H4 (cell line): ENCODE results near the gene CAMK2A. TPM values are rescaled to one million over a fixed set of nuclear protein-coding genes. Genes with fewer than 3 reads are reported as not detected.

ENCODE experiments used
- DNase-seq: peaks from one replicate; pipeline ENCODE4 v3.0.0-alpha.2; 2015; ENCODE audit warnings: low spot score
- total RNA-seq: library from RNA; depleted of rRNA; stranded (reverse); fragments of >200 nt; shearing (Covaris generic); gene quantifications from 2 replicates; pipeline ENCODE4 v1.2.3, GENCODE V29; 2014

The CAMK2A gene
- total RNA-seq, 1 experiment from 2014 or later: 0.02 TPM

- DNase-seq: no peak
These were observed 101.3 kb downstream of the CAMK2A start for GRCh38 chr5:150188146-150188842.

- DNase-seq: no peak
These were observed 102.7 kb downstream of the CAMK2A start for GRCh38 chr5:150186897-150187296.

GRCh38 chr5:150186137-150186536 is 103.4 kb downstream of the CAMK2A start:
- no peak for DNase-seq

- no peak for DNase-seq
These were observed 104.3 kb downstream of the CAMK2A start for GRCh38 chr5:150184990-150185912.

GRCh38 chr5:150184006-150184405 is 105.6 kb downstream of the CAMK2A start:
- DNase-seq: no peak

- no peak for DNase-seq
These were observed 106.1 kb downstream of the CAMK2A start for GRCh38 chr5:150183436-150183835.

- no peak for DNase-seq
These were observed 106.8 kb downstream of the CAMK2A start for GRCh38 chr5:150182774-150183173.

- no peak for DNase-seq
These were observed 107.6 kb downstream of the CAMK2A start for GRCh38 chr5:150181766-150182545.

GRCh38 chr5:150181027-150181426 is 108.5 kb downstream of the CAMK2A start:
- peak; percentile 80 for DNase-seq

GRCh38 chr5:150180241-150181026 is 109.1 kb downstream of the CAMK2A start:
- no peak for DNase-seq

- no peak for DNase-seq
These were observed 110.5 kb downstream of the CAMK2A start for GRCh38 chr5:150179019-150179620.

- DNase-seq: no peak
These were observed 111.3 kb downstream of the CAMK2A start for GRCh38 chr5:150178262-150178661.

GRCh38 chr5:150177721-150178120 is 111.9 kb downstream of the CAMK2A start:
- DNase-seq: no peak

- DNase-seq: peak; percentile 53
These were observed 112.7 kb downstream of the CAMK2A start for GRCh38 chr5:150176745-150177477.

GRCh38 chr5:150175536-150175935 is 114.0 kb downstream of the CAMK2A start:
- DNase-seq: peak; percentile 41

- DNase-seq: no peak
These were observed 114.5 kb downstream of the CAMK2A start for GRCh38 chr5:150175076-150175475.

- DNase-seq: no peak
These were observed 115.3 kb downstream of the CAMK2A start for GRCh38 chr5:150174285-150174684.

GRCh38 chr5:150173161-150173560 is 116.4 kb downstream of the CAMK2A start:
- DNase-seq: no peak

GRCh38 chr5:150172556-150172955 is 117.0 kb downstream of the CAMK2A start:
- DNase-seq: no peak

- DNase-seq: no peak
These were observed 117.4 kb downstream of the CAMK2A start for GRCh38 chr5:150172145-150172544.
